ENCODE results near the gene ABRAXAS1.

DNA sequence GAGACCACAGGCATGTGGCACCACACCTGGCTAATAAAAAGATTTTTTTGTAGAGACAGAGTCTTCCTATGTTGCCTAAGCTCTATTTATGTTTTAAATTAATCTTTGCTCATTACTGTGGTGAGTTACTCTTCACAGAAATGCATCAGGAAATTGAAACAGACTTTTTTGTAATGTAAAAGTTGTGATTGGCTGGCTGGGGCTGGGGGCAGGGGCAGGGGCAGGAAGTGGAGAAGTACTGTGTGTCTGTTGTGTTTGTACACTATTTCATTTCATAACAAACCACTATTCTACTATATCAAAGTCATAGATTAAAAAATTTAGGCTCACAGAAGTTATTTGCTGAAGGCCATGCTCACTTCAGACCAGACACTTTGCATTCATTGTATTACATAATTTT is 19.1 kb upstream of the ABRAXAS1 start:
- TF ChIP-seq, protein P1, sequence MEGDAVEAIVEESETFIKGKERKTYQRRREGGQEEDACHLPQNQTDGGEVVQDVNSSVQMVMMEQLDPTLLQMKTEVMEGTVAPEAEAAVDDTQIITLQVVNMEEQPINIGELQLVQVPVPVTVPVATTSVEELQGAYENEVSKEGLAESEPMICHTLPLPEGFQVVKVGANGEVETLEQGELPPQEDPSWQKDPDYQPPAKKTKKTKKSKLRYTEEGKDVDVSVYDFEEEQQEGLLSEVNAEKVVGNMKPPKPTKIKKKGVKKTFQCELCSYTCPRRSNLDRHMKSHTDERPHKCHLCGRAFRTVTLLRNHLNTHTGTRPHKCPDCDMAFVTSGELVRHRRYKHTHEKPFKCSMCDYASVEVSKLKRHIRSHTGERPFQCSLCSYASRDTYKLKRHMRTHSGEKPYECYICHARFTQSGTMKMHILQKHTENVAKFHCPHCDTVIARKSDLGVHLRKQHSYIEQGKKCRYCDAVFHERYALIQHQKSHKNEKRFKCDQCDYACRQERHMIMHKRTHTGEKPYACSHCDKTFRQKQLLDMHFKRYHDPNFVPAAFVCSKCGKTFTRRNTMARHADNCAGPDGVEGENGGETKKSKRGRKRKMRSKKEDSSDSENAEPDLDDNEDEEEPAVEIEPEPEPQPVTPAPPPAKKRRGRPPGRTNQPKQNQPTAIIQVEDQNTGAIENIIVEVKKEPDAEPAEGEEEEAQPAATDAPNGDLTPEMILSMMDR (IDR thresholded peaks at IDR 0.05; ENCODE audit: low read depth, low read length): no peak
- no peak for TF ChIP-seq EZH2phosphoT487 (IDR thresholded peaks at IDR 0.05; ENCODE audit: low read depth)

All from OCI-LY3 (cell line).